Spleen (tissue), 11 donors: ENCODE results near the gene TCF7L2. TPM values are rescaled to one million over a fixed set of nuclear protein-coding genes. Genes with fewer than 3 reads are reported as not detected.

Experiments
- DNase-seq: peaks from one replicate; pipeline ENCODE4 v3.0.0-alpha.2; 2020
- H3K27ac ChIP-seq, 8 donors: fragments of 200-600 bp; sonication (generic) in 7 of 8; 1 replicate in 4 of 8; 2 replicates in 4 of 8; pipeline versions ENCODE4 v1.5.0 to v1.8.0; 2016 to 2021; ENCODE audit warnings: inconsistent platforms in 4 of 8, mild to moderate bottlenecking in 4 of 8, moderate library complexity in 1 of 8
- H3K27me3 ChIP-seq, 7 donors: fragments of 200-600 bp; sonication (generic) in 6 of 7; replicated peaks in 1 of 7; 1 replicate in 4 of 7; 2 replicates in 3 of 7; pipeline versions ENCODE4 v1.5.0 to v1.8.0; 2016 to 2021; ENCODE audit warnings: inconsistent platforms in 3 of 7, mild to moderate bottlenecking in 1 of 7
- H3K36me3 ChIP-seq, 6 donors: fragments of 200-600 bp; sonication (generic) in 5 of 6; 1 replicate in 4 of 6; 2 replicates in 2 of 6; pipeline versions ENCODE4 v1.5.0 to v1.8.0; 2016 to 2021; ENCODE audit warnings: inconsistent platforms in 2 of 6
- H3K4me1 ChIP-seq, 6 donors: fragments of 200-600 bp; sonication (generic) in 5 of 6; 1 replicate in 3 of 6; 2 replicates in 3 of 6; pipeline versions ENCODE4 v1.5.0 to v1.8.0; 2016 to 2021; ENCODE audit warnings: inconsistent platforms in 3 of 6
- H3K4me3 ChIP-seq, 8 donors: fragments of 200-600 bp; sonication (generic) in 7 of 8; 1 replicate in 4 of 8; 2 replicates in 4 of 8; pipeline versions ENCODE4 v1.5.0 to v1.8.0; 2016 to 2021; ENCODE audit warnings: inconsistent platforms in 4 of 8, mild to moderate bottlenecking in 4 of 8, moderate library complexity in 2 of 8
- H3K9me3 ChIP-seq, 8 donors: fragments of 200-600 bp; sonication (generic) in 7 of 8; 1 replicate in 4 of 8; 2 replicates in 4 of 8; pipeline versions ENCODE4 v1.5.0 to v1.8.0; 2016 to 2021; ENCODE audit warnings: inconsistent platforms in 4 of 8
- CTCF ChIP-seq, 11 experiments: fragments of 200-600 bp in 7 of 11; fragments of 450-650 bp in 4 of 11; sonication (generic) in 4 of 11; IDR thresholded peaks in 8 of 11; conservative IDR thresholded peaks in 3 of 11; 1 replicate in 7 of 11; 2 replicates in 4 of 11; pipeline versions ENCODE4 v1.4.0 to v1.8.0; 2016 to 2021; ENCODE audit warnings: antibody characterized with exemption in 11 of 11, inconsistent platforms in 4 of 11, mild to moderate bottlenecking in 1 of 11
- POLR2A ChIP-seq, 3 donors: fragments of 450-650 bp; IDR thresholded peaks; one replicate each; pipeline ENCODE4 v1.5.1; 2017; ENCODE audit warnings: antibody characterized with exemption in 3 of 3, mild to moderate bottlenecking in 1 of 3
- POLR2AphosphoS5 ChIP-seq, 3 donors: sonication (generic); formaldehyde crosslinking; IDR thresholded peaks; one replicate each; pipeline ENCODE4 v1.5.1; 2017; ENCODE audit warnings: antibody characterized with exemption in 3 of 3
- WGBS, 5 donors: extraction: QIAGEN DNeasy Blood & Tissue Kit in 3 of 5; methylation state at CpG; one replicate each; pipeline versions ENCODE4 v1.1.5 to v1.1.7; 2013 to 2018; 5-methylcytosine and 5-hydroxymethylcytosine counted together
- intact Hi-C: fragments of 100-400 bp; cut with DNase I; formaldehyde crosslinking; loops from one replicate; pipeline ENCODE4 v1.15.0; 2023; ENCODE audit warnings: low total_unique reads
- polyA plus RNA-seq, 3 donors: library from polyadenylated mRNA; stranded (reverse); fragments of 200-250 nt; gene quantifications; one replicate each; pipeline ENCODE4 v1.2.1, GENCODE V29; 2013
- total RNA-seq, 7 donors: library from RNA; depleted of rRNA in 3 of 7; stranded (reverse); fragments of >200 nt in 3 of 7; fragmentation: NEBNext Ultra II Directional in 4 of 7; extraction: Animal tissue kit (Norgen Biotek cat#: 25700) in 4 of 7; gene quantifications; one replicate each; pipeline versions ENCODE4 v1.1.0 to v1.2.1, GENCODE V29; 2016 to 2021
- donor health status: healthy with polysubstance abuse.
- donor health status: DM: no; HTN: no; CAD: no; lungs with moderate emphysema.
- donor health status: DM: no; HTN: no; CAD: no.
- donor health status: Bipolar disorder and iron deficiency.
- donor health status: healthy.
- donor health status: DM: no; HTN: no; CAD: no.
- donor health status: DM: yes; HTN: yes; CAD: no.

Gene TCF7L2
- total and polyA plus RNA-seq, 10 donors = 4.6 to 85.6 (median 34.7) TPM

- Histone ChIP-seq H3K9me3 (no peaks in the 10 kb centered on the region), H3K27ac (no peak overlapping the region), H3K4me3 (no peak overlapping the region), H3K36me3 (peaks cover 0 to 72% (median 0%) of the 10 kb centered on the region in 6 donors), H3K27me3 (peaks cover 0 to 30% (median 0%) of the 10 kb centered on the region in 7 donors), H3K4me1 (no peaks in the 10 kb centered on the region)
- no peak for TF ChIP-seq POLR2A (IDR thresholded peaks at IDR 0.05)
- TF ChIP-seq POLR2AphosphoS5 (IDR thresholded peaks at IDR 0.05) = no peak
- no peak for TF ChIP-seq CTCF (IDR thresholded peaks at IDR 0.05 in 8 of 11, conservative IDR thresholded peaks at IDR 0.05 in 3 of 11)
- WGBS, 5 donors = 88 to 94% (median 90%) methylated on average over 5 of the region's 5 CpGs
- intact Hi-C loops = no loop called here
- DNase-seq = no peak
These were observed 23.0 kb downstream of the TCF7L2 start for GRCh38 chr10:112973046-112973445.

- no peaks in the 10 kb centered on the region for H3K4me1 ChIP-seq
- H3K9me3 ChIP-seq = no peaks in the 10 kb centered on the region
- intact Hi-C loops = no loop called here
- no peak overlapping the region for H3K27ac ChIP-seq
- no peak overlapping the region for H3K4me3 ChIP-seq
- TF ChIP-seq POLR2A (IDR thresholded peaks at IDR 0.05) (no peak), POLR2AphosphoS5 (IDR thresholded peaks at IDR 0.05) (no peak), CTCF (IDR thresholded peaks at IDR 0.05 in 8 of 11, conservative IDR thresholded peaks at IDR 0.05 in 3 of 11) (no peak)
- H3K36me3 ChIP-seq = peaks cover 0 to 65% (median 0%) of the 10 kb centered on the region in 6 donors
- 90 to 96% (median 94%) methylated on average over 5 of the region's 5 CpGs for WGBS, 5 donors
- DNase-seq = no peak
- peaks cover 0 to 36% (median 0%) of the 10 kb centered on the region in 7 donors for H3K27me3 ChIP-seq
These were observed 23.8 kb downstream of the TCF7L2 start for GRCh38 chr10:112973805-112974204.

- Histone ChIP-seq H3K36me3 (peaks cover 0 to 30% (median 0%) of the 10 kb centered on the region in 6 donors), H3K9me3 (no peaks in the 10 kb centered on the region), H3K27me3 (peaks cover 0 to 61% (median 0%) of the 10 kb centered on the region in 7 donors), H3K4me3 (no peak overlapping the region), H3K27ac (no peak overlapping the region), H3K4me1 (peaks cover 10 to 24% (median 15%) of the 10 kb centered on the region in 6 donors)
- WGBS, 5 donors = 90 to 94% (median 92%) methylated on average over 12 of the region's 12 CpGs
- intact Hi-C loops = no loop called here
- DNase-seq = no peak
- no peak for TF ChIP-seq POLR2A (IDR thresholded peaks at IDR 0.05)
- no peak for TF ChIP-seq CTCF (IDR thresholded peaks at IDR 0.05 in 8 of 11, conservative IDR thresholded peaks at IDR 0.05 in 3 of 11)
- peak in 1 of 3 donors; percentile 23 for TF ChIP-seq POLR2AphosphoS5 (IDR thresholded peaks at IDR 0.05)
These were observed 27.4 kb downstream of the TCF7L2 start for GRCh38 chr10:112977426-112977898.

GRCh38 chr10:112979927-112980326, 29.9 kb downstream of the TCF7L2 start:
- Histone ChIP-seq H3K27ac (no peak overlapping the region), H3K27me3 (peaks cover 0 to 73% (median 0%) of the 10 kb centered on the region in 7 donors), H3K4me3 (no peak overlapping the region), H3K9me3 (no peaks in the 10 kb centered on the region), H3K36me3 (peaks cover 0 to 8% (median 0%) of the 10 kb centered on the region in 6 donors), H3K4me1 (peaks cover 10 to 35% (median 18%) of the 10 kb centered on the region in 6 donors)
- intact Hi-C loops = no loop called here
- DNase-seq = no peak
- 92 to 100% (median 95%) methylated on average over 2 of the region's 2 CpGs for WGBS, 5 donors
- TF ChIP-seq POLR2A (IDR thresholded peaks at IDR 0.05) (no peak), CTCF (IDR thresholded peaks at IDR 0.05 in 8 of 11, conservative IDR thresholded peaks at IDR 0.05 in 3 of 11) (no peak), POLR2AphosphoS5 (IDR thresholded peaks at IDR 0.05) (no peak)
